GM10266 (cell line): ENCODE results near the gene GPR17.

Source experiments
- DNase-seq: peaks from one replicate; pipeline ENCODE4 v3.0.0; 2012; ENCODE audit errors: extremely low spot score
- TF ChIP-seq, protein P1 (sequence below): IDR thresholded peaks from 2 replicates; pipeline ENCODE4 v1.5.1; 2012; ENCODE audit warnings: mild to moderate bottlenecking, low read depth; ENCODE audit not compliant: control insufficient read depth, insufficient read depth; ENCODE audit errors: missing control alignments

The GPR17 gene

DNA sequence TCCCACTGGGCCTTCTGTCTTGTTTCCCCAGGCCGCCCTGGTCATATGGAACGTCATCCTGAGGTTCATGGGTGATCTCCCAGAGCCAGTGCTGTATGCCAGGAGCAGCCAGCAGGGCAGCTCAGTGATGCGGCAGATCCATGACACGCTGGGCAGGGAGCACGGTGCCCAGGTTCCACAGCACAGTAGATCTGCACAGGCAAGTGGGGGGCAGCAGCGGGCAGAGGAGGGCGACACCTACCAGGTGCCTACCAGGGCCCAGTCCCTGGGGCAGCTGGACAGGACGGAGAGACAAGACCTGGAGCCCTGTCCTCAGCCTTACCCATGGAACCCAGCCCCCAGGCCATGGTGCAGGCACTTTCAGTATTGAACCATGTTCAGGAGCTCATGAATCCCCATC lies 36.1 kb upstream of the GPR17 start:
- TF ChIP-seq, protein P1, sequence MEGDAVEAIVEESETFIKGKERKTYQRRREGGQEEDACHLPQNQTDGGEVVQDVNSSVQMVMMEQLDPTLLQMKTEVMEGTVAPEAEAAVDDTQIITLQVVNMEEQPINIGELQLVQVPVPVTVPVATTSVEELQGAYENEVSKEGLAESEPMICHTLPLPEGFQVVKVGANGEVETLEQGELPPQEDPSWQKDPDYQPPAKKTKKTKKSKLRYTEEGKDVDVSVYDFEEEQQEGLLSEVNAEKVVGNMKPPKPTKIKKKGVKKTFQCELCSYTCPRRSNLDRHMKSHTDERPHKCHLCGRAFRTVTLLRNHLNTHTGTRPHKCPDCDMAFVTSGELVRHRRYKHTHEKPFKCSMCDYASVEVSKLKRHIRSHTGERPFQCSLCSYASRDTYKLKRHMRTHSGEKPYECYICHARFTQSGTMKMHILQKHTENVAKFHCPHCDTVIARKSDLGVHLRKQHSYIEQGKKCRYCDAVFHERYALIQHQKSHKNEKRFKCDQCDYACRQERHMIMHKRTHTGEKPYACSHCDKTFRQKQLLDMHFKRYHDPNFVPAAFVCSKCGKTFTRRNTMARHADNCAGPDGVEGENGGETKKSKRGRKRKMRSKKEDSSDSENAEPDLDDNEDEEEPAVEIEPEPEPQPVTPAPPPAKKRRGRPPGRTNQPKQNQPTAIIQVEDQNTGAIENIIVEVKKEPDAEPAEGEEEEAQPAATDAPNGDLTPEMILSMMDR, result no peak

DNA sequence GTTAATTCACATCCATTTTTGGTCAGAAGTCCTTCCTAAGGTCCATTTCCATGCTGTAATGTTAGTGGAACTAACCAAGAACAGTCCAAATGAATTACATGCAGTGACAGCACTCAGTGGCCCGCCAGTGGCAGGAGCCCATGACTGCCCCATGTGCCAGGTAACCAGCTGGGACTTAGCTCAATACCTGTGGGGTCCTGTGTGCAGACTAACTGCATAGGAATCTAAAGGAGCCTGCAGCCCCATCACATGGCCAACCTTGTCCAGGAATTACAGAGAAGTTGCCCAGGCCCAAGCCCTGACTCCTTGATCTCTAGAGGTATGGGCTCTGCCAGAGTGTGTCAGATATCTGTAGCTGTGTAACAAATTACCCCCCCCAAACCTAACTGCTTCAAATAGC lies 35.4 kb upstream of the GPR17 start:
- DNase-seq, result no peak
- TF ChIP-seq, protein P1, result no peak

More for the DNA sequence above, 36.1 kb upstream of the GPR17 start:
- DNase-seq, result no peak

DNA sequence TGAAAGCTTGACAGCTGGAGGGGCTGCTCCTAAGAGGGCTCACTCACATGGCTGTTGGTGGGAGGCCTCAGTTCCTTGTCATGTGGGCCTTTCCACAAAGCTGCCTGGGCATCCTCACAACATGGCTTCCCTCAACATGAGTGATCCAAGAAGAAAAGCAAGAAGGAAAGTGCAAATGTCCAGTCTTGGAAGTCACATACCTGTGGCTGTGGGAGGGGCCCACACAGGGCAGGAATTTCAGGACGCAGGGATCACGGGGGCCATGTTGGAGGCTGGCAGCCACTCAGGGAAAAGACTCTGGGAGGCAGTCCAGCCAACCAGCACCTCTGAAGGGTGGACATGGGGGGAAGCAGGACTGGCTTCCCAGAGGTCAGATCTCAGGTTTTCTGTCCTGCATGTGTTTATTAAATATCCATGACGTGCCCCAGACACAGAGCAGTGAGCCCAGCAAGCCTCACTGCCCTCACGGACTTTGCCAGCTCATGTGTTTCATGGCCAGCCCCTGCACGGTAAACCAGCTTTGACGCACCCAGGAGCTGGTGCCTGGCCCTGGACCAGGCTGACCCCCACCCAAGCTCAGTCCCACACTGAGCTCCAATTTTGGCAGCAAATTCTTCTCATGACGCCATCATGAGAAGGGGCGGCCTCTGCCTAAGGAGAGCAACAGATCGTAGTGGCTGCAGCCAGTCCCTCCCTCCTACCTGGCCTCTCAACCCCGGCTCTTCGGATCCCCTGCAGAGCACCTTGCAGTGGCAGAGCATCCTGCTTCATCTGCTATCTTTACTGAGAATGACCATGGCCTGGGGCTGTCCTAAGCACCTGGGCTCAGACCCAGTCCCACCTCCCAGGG lies 34.7 kb upstream of the GPR17 start:
- no peak for DNase-seq
- TF ChIP-seq, protein P1, result no peak

DNA sequence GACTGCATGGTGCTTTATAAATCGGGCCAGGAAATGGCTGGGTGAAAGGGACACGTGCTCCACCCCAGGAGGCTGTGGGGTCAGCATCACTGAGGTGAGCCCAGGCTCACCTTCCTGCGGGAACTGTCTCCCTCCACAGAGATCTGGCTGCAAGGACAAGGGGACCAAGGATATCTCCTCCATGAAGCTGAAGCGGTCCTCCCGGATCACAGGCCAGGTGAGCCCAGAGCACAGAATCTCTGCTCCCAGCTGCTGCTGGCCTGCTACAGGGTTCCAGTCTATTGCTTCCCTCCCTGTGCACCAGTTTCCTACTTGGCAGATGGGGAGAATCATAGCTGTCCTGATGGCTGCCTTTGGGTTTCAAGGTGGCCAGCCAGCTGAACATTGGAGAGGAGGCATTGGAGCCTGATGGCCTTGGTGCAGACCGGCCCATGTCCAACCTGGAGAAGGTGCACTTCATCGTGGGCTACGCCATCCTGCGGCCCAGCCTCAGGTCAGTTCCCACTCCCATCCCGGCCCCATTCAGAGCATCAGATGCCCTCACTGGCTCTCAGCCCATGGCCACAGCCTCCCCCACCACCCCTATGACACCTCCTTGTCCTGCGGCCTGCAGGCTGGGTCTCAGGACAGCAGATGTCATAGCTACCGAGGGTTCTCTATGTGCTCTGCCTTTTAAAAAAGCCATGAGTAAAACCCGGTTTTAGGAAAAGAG lies 33.7 kb upstream of the GPR17 start:
- DNase-seq, result no peak
- TF ChIP-seq, protein P1, result no peak

DNA sequence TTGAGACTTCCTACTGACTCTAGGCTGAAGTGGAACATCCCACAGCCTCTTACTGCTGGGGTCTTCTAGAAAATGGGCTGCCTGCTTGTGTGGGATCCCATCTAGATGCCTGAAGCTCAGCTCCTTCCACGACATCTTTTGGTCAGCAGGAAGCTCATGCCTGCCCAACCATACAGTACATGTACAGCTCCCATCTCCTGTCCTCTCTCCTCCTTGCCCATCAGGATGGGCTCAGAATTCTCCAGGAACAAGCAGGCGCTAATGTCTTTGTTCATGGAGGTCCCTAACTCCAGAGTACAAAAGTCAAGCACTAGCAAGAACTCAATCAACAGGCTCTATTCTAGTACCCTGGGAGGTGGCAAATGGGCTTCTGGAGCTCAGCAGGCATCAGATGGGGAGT lies 31.7 kb upstream of the GPR17 start:
- TF ChIP-seq, protein P1, result no peak
- DNase-seq, result no peak

DNA sequence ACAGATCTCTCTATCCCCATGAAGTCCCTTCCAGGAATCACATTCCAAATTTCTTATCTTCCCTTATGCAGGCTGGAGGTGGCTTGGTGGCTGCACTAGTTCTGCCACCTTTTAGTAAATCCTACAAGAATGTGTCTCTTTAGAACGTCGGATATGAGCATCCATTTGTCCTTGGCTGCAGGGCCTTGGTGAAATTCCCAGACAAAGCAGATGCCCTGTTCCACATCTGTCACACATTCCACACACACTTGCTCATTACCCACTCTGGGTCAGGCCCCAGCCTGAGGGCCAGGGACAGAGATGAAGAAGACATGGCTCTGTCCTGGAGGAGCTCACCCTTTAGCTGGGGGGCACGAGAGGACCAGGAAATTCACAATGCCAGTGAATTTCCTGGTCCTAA lies 31.2 kb upstream of the GPR17 start:
- TF ChIP-seq, protein P1, result no peak
- DNase-seq, result no peak
